K562 (cell line): ENCODE data around the gene SOSTDC1. TPM values are rescaled to one million over a fixed set of nuclear protein-coding genes. Genes with fewer than 3 reads are reported as not detected.

Experiments used
- ARNT ChIP-seq, 2 experiments: fragments of 450-650 bp; IDR thresholded peaks; 2 replicates each; pipeline ENCODE4 v1.6.1; 2016; ENCODE audit warnings: mild to moderate bottlenecking in 1 of 2
- BDP1 ChIP-seq: IDR thresholded peaks from 3 replicates; pipeline ENCODE4 v1.6.1; 2011; ENCODE audit not compliant: insufficient read length, insufficient read depth
- CSDE1 ChIP-seq, 2 experiments: fragments of 450-650 bp; IDR thresholded peaks; 2 replicates each; pipeline ENCODE4 v1.6.1; 2016; ENCODE audit warnings: mild to moderate bottlenecking in 1 of 2
- CTBP1 ChIP-seq: fragments of 450-650 bp; IDR thresholded peaks from 2 replicates; pipeline ENCODE4 v1.6.1; 2016; ENCODE audit warnings: borderline replicate concordance
- KHSRP ChIP-seq: fragments of 450-650 bp; IDR thresholded peaks from 2 replicates; pipeline ENCODE4 v1.6.1; 2017
- KLF16 ChIP-seq: IDR thresholded peaks from 2 replicates; pipeline ENCODE4 v1.6.1; 2016; ENCODE audit warnings: antibody characterized with exemption
- NCOA1 ChIP-seq: fragments of 450-650 bp; IDR thresholded peaks from 2 replicates; pipeline ENCODE4 v1.6.1; 2016; ENCODE audit warnings: low read depth
- NRF1 ChIP-seq, 2 experiments: fragments of 450-650 bp; IDR thresholded peaks in 1 of 2; conservative IDR thresholded peaks in 1 of 2; 2 replicates each; pipeline ENCODE4 v1.6.1; 2014; ENCODE audit warnings: mild to moderate bottlenecking in 2 of 2
- SOX6 ChIP-seq: fragments of 450-650 bp; IDR thresholded peaks from 2 replicates; pipeline ENCODE4 v1.6.1; 2014; ENCODE audit warnings: mild to moderate bottlenecking
- SRSF3 ChIP-seq: fragments of 200-400 bp; formaldehyde crosslinking; IDR thresholded peaks from 2 replicates; pipeline ENCODE4 v1.6.1; 2016; ENCODE audit warnings: mild to moderate bottlenecking, low read length, moderate library complexity; ENCODE audit not compliant: insufficient read depth
- YY1 ChIP-seq, 3 experiments: IDR thresholded peaks; 2 replicates each; pipeline ENCODE4 v1.6.1; 2011; ENCODE audit warnings: low read length in 2 of 3, mild to moderate bottlenecking in 2 of 3, moderate library complexity in 2 of 3, borderline replicate concordance in 1 of 3, control low read depth in 1 of 3, low read depth in 1 of 3; ENCODE audit not compliant: insufficient read depth in 3 of 3, insufficient replicate concordance in 2 of 3, control insufficient read depth in 1 of 3, insufficient read length in 1 of 3; ENCODE audit errors: extremely low read depth in 1 of 3
- ZBED1 ChIP-seq: IDR thresholded peaks from 2 replicates; pipeline ENCODE4 v1.6.1; 2014
- ZNF41 ChIP-seq: fragments of 250-450 bp; sonication (Bioruptor Pico); conservative IDR thresholded peaks from 2 replicates; pipeline ENCODE4 v1.4.0; 2020; ENCODE audit warnings: mild to moderate bottlenecking
- ZNF57 ChIP-seq: fragments of 450-650 bp; formaldehyde crosslinking; IDR thresholded peaks from 2 replicates; pipeline ENCODE4 v1.4.0; 2020; ENCODE audit warnings: mild to moderate bottlenecking, moderate library complexity
- ZNF764 ChIP-seq: fragments of 250-450 bp; sonication (Bioruptor Pico); IDR thresholded peaks from 2 replicates; pipeline ENCODE4 v1.4.0; 2020; ENCODE audit warnings: low read depth, mild to moderate bottlenecking, moderate library complexity
- ZNF785 ChIP-seq: fragments of 250-450 bp; sonication (Bioruptor Pico); IDR thresholded peaks from 2 replicates; pipeline ENCODE4 v1.4.0; 2020; ENCODE audit warnings: mild to moderate bottlenecking
- polyA plus RNA-seq, 8 experiments: library from polyadenylated mRNA; depleted of rRNA in 4 of 8; stranded (reverse) in 5 of 8; unstranded in 3 of 8; fragments of >200 nt; fragmentation: Nextera tagmentation in 2 of 8; fragmentation: Illumina TruSeq in 1 of 8; extraction: Ambion mirVana in 2 of 8; extraction: Trizol in 1 of 8; gene quantifications; 2 replicates each; pipeline versions ENCODE4 v1.2.1 to v1.2.3, GENCODE V29; 2011 to 2014; ENCODE audit warnings: inconsistent platforms in 1 of 8, missing spikeins in 1 of 8
- total RNA-seq, 7 experiments: library from RNA; depleted of rRNA in 6 of 7; stranded (reverse); fragments of >200 nt in 6 of 7; fragmentation: Illumina TruSeq in 2 of 7; extraction: Trizol in 2 of 7; gene quantifications; 2 replicates each; pipeline versions ENCODE4 v1.2.1 to v1.2.3, GENCODE V29; 2011 to 2021; ENCODE audit warnings: low replicate concordance in 1 of 7
- TF ChIP-seq, protein P1 (sequence below): sonication (generic); formaldehyde crosslinking; IDR thresholded peaks from 2 replicates; pipeline ENCODE4 v1.8.0; 2022; ENCODE audit warnings: mild to moderate bottlenecking, missing genetic modification reagents, borderline replicate concordance
- TF ChIP-seq, protein P2 (sequence below): fragments of 250-450 bp; sonication (Bioruptor Pico); IDR thresholded peaks from 2 replicates; pipeline ENCODE4 v1.5.1; 2021; ENCODE audit warnings: mild to moderate bottlenecking
- TF ChIP-seq, protein P3 (sequence below): fragments of 200-800 bp; sonication (Bioruptor generic); IDR thresholded peaks from 2 replicates; pipeline ENCODE4 v1.6.1; 2017; ENCODE audit warnings: missing genetic modification characterization, missing compliant biosample characterization
- TF ChIP-seq, protein P4 (sequence below): fragments of 150-350 bp; conservative IDR thresholded peaks from 2 replicates; pipeline ENCODE4 v1.6.1; 2014; ENCODE audit warnings: low read length

SOSTDC1 gene
- total and polyA plus RNA-seq, 9 of the 15 experiments (the other 6 are each of a cell fraction or from before 2014, with no cell fraction given): 8.3 to 48.6 (median 15.9) TPM

DNA sequence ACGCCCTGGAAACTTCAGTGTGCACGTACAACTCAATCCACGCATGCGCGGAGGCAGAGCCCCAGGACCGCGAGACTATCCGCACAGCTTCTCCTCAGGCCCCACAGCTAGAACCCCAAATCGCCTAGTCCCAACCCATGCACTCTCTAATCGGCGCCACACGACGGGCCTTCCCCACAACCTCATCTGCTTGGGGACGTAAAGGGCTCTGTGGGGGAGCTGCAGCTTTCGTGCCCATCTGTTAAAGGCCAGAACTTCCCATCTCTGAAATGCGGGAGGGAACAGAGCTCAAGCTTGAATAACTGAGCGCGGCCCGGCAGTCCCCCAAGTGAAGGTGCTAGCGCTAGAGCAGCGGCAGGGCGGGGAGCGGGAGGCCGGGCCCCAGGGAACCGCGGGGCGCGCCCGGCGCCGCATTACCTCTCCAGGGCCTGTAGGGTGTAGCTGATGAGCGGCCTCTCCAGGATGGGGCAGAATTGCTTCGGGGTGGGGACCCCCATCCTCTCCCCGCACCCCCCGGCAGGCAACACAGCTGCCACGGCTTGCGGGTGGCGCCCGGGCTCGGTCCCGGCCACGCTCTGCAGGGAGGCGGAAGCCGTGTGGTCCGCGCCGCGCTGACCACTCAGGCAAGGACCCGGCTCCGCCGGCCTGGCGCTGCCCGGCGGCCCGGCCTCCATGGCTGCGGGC, 44.7 kb downstream of the SOSTDC1 start (continued):
- TF ChIP-seq, protein P1, sequence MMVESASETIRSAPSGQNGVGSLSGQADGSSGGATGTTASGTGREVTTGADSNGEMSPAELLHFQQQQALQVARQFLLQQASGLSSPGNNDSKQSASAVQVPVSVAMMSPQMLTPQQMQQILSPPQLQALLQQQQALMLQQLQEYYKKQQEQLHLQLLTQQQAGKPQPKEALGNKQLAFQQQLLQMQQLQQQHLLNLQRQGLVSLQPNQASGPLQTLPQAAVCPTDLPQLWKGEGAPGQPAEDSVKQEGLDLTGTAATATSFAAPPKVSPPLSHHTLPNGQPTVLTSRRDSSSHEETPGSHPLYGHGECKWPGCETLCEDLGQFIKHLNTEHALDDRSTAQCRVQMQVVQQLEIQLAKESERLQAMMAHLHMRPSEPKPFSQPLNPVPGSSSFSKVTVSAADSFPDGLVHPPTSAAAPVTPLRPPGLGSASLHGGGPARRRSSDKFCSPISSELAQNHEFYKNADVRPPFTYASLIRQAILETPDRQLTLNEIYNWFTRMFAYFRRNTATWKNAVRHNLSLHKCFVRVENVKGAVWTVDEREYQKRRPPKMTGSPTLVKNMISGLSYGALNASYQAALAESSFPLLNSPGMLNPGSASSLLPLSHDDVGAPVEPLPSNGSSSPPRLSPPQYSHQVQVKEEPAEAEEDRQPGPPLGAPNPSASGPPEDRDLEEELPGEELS (CRISPR knock-in tag): peak; percentile 92
- TF ChIP-seq, protein P2, sequence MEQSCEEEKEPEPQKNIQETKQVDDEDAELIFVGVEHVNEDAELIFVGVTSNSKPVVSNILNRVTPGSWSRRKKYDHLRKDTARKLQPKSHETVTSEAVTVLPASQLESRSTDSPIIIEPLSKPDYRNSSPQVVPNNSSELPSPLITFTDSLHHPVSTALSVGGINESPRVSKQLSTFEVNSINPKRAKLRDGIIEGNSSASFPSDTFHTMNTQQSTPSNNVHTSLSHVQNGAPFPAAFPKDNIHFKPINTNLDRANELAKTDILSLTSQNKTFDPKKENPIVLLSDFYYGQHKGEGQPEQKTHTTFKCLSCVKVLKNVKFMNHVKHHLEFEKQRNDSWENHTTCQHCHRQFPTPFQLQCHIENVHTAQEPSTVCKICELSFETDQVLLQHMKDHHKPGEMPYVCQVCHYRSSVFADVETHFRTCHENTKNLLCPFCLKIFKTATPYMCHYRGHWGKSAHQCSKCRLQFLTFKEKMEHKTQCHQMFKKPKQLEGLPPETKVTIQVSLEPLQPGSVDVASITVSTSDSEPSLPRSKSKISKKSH (CRISPR knock-in tag): no peak
- TF ChIP-seq ARNT (IDR thresholded peaks at IDR 0.05) (peak in 1 of 2 experiments; percentile 57; a peak in 2 of 4 replicates), KLF16 (no peak), NRF1 (conservative IDR thresholded peaks at IDR 0.05 in 1 of 2, IDR thresholded peaks at IDR 0.05 in 1 of 2) (peak; percentile 94 to 95), ZNF764 (CRISPR knock-in tag) (no peak), CTBP1 (peak; percentile 29), CSDE1 (IDR thresholded peaks at IDR 0.05) (peak in 1 of 2 experiments; percentile 67; a peak in 1 of 4 replicates), NCOA1 (no peak), SRSF3 (no peak), KHSRP (no peak), ZNF41 (no peak), BDP1 (no peak), SOX6 (peak; percentile 49), ZBED1 (no peak; the same call in 1 of the 2 replicates), ZNF57 (CRISPR knock-in tag) (no peak), YY1 (IDR thresholded peaks at IDR 0.05; ENCODE audit: borderline replicate concordance in 1 of 3, control insufficient read depth in 1 of 3, extremely low read depth in 1 of 3, insufficient read depth in 3 of 3, insufficient read length in 1 of 3, insufficient replicate concordance in 2 of 3, low read depth in 1 of 3, low read length in 2 of 3) (no peak), ZNF785 (CRISPR knock-in tag) (no peak)
- TF ChIP-seq, protein P3, sequence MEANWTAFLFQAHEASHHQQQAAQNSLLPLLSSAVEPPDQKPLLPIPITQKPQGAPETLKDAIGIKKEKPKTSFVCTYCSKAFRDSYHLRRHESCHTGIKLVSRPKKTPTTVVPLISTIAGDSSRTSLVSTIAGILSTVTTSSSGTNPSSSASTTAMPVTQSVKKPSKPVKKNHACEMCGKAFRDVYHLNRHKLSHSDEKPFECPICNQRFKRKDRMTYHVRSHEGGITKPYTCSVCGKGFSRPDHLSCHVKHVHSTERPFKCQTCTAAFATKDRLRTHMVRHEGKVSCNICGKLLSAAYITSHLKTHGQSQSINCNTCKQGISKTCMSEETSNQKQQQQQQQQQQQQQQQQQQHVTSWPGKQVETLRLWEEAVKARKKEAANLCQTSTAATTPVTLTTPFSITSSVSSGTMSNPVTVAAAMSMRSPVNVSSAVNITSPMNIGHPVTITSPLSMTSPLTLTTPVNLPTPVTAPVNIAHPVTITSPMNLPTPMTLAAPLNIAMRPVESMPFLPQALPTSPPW: peak; percentile 64; the same call in 1 of the 2 replicates
- TF ChIP-seq, protein P4, sequence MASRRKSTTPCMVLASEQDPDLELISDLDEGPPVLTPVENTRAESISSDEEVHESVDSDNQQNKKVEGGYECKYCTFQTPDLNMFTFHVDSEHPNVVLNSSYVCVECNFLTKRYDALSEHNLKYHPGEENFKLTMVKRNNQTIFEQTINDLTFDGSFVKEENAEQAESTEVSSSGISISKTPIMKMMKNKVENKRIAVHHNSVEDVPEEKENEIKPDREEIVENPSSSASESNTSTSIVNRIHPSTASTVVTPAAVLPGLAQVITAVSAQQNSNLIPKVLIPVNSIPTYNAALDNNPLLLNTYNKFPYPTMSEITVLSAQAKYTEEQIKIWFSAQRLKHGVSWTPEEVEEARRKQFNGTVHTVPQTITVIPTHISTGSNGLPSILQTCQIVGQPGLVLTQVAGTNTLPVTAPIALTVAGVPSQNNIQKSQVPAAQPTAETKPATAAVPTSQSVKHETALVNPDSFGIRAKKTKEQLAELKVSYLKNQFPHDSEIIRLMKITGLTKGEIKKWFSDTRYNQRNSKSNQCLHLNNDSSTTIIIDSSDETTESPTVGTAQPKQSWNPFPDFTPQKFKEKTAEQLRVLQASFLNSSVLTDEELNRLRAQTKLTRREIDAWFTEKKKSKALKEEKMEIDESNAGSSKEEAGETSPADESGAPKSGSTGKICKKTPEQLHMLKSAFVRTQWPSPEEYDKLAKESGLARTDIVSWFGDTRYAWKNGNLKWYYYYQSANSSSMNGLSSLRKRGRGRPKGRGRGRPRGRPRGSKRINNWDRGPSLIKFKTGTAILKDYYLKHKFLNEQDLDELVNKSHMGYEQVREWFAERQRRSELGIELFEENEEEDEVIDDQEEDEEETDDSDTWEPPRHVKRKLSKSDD: no peak
